GM23338 (cell line): ENCODE results near the gene PKD1L1. TPM values are rescaled to one million over a fixed set of nuclear protein-coding genes. Genes with fewer than 3 reads are reported as not detected.

Source experiments
- ATAC-seq: fragments of 200-7000 bp; cut with Tn5 transposase; 3 replicates; pipeline ENCODE4 v1.9.1; 2020
- DNase-seq: peaks from one replicate; pipeline ENCODE4 v3.0.0-alpha.2; 2015; ENCODE audit warnings: low spot score
- H2AFZ ChIP-seq: fragments of 200-600 bp; sonication (generic); 2 replicates; pipeline ENCODE4 v1.8.0; 2016; ENCODE audit warnings: antibody characterized with exemption, mild to moderate bottlenecking, moderate library complexity
- H3F3A ChIP-seq: fragments of 200-600 bp; sonication (generic); replicated peaks from 2 replicates; pipeline ENCODE4 v1.8.0; 2017; ENCODE audit warnings: antibody characterized with exemption, mixed run types, low read depth
- H3K27ac ChIP-seq: fragments of 200-600 bp; sonication (generic); 2 replicates; pipeline ENCODE4 v1.6.1; 2016; ENCODE audit warnings: low read depth
- H3K27me3 ChIP-seq: fragments of 200-600 bp; sonication (generic); 2 replicates; pipeline ENCODE4 v1.8.0; 2016; ENCODE audit warnings: mild to moderate bottlenecking, mixed run types, moderate library complexity; ENCODE audit not compliant: insufficient read depth
- H3K36me3 ChIP-seq: fragments of 200-600 bp; sonication (generic); 2 replicates; pipeline ENCODE4 v1.8.0; 2016; ENCODE audit warnings: mild to moderate bottlenecking; ENCODE audit not compliant: insufficient read depth
- H3K4me1 ChIP-seq: fragments of 200-600 bp; sonication (generic); 2 replicates; pipeline ENCODE4 v1.8.0; 2016; ENCODE audit warnings: mild to moderate bottlenecking, moderate library complexity; ENCODE audit not compliant: insufficient read depth
- H3K4me2 ChIP-seq: fragments of 200-600 bp; sonication (generic); 2 replicates; pipeline ENCODE4 v1.7.1; 2017; ENCODE audit warnings: mixed run types
- H3K4me3 ChIP-seq: fragments of 200-600 bp; sonication (generic); 2 replicates; pipeline ENCODE4 v1.6.1; 2016; ENCODE audit warnings: mixed run types
- H3K79me2 ChIP-seq: fragments of 200-600 bp; sonication (generic); replicated peaks from 2 replicates; pipeline ENCODE4 v1.8.0; 2017; ENCODE audit warnings: mild to moderate bottlenecking; ENCODE audit not compliant: insufficient read depth
- H3K9me2 ChIP-seq: fragments of 200-600 bp; sonication (generic); 2 replicates; pipeline ENCODE4 v1.8.0; 2017; ENCODE audit not compliant: insufficient read depth
- H4K20me1 ChIP-seq: fragments of 200-600 bp; sonication (generic); replicated peaks from 2 replicates; pipeline ENCODE4 v1.8.0; 2017; ENCODE audit warnings: mild to moderate bottlenecking; ENCODE audit not compliant: insufficient read depth
- H3K27ac Mint-ChIP-seq: 2 replicates; pipeline ENCODE4 v1.8.0; 2020; ENCODE audit warnings: inconsistent platforms, mild to moderate bottlenecking, moderate library complexity, mixed read lengths
- H3K27me3 Mint-ChIP-seq: 3 replicates; pipeline ENCODE4 v1.8.0; 2022; ENCODE audit warnings: low read depth, mild to moderate bottlenecking, moderate library complexity, mixed read lengths, inconsistent platforms; ENCODE audit not compliant: insufficient read depth, poor library complexity
- H3K36me3 Mint-ChIP-seq: 3 replicates; pipeline ENCODE4 v1.8.0; 2021; ENCODE audit warnings: low read depth, mild to moderate bottlenecking, inconsistent platforms, moderate library complexity, mixed read lengths
- H3K4me1 Mint-ChIP-seq: 3 replicates; pipeline ENCODE4 v1.8.0; 2020; ENCODE audit warnings: mild to moderate bottlenecking, inconsistent platforms, mixed read lengths
- H3K4me3 Mint-ChIP-seq: 3 replicates; pipeline ENCODE4 v1.8.0; 2021; ENCODE audit warnings: moderate library complexity, mild to moderate bottlenecking, inconsistent platforms, mixed read lengths
- H3K9me3 Mint-ChIP-seq: 3 replicates; pipeline ENCODE4 v1.8.0; 2020; ENCODE audit warnings: moderate library complexity, mild to moderate bottlenecking, inconsistent platforms, mixed read lengths
- CREB1 ChIP-seq: fragments of 250-450 bp; sonication (Bioruptor Pico); IDR thresholded peaks from 2 replicates; pipeline ENCODE4 v1.5.0; 2020; ENCODE audit warnings: low read depth, mild to moderate bottlenecking, moderate library complexity
- CTCF ChIP-seq, 2 experiments: fragments of 200-600 bp in 1 of 2; sonication (generic) in 1 of 2; conservative IDR thresholded peaks; 2 replicates each; pipeline versions ENCODE4 v1.5.1 to v1.6.1; 2016 to 2017; ENCODE audit warnings: antibody characterized with exemption in 2 of 2, low read depth in 2 of 2, mild to moderate bottlenecking in 2 of 2, moderate library complexity in 1 of 2
- ETS1 ChIP-seq: IDR thresholded peaks from 2 replicates; pipeline ENCODE4 v1.6.1; 2016; ENCODE audit warnings: antibody characterized with exemption
- EZH2 ChIP-seq: fragments of 200-600 bp; sonication (generic); IDR thresholded peaks from one replicate; pipeline ENCODE4 v1.8.0; 2017; ENCODE audit warnings: antibody characterized with exemption, mild to moderate bottlenecking, low read depth; ENCODE audit not compliant: unreplicated experiment
- EZH2phosphoT487 ChIP-seq: fragments of 200-600 bp; sonication (generic); IDR thresholded peaks from one replicate; pipeline ENCODE4 v1.8.1; 2018; ENCODE audit warnings: antibody characterized with exemption; ENCODE audit not compliant: unreplicated experiment
- JUNB ChIP-seq: IDR thresholded peaks from one replicate; pipeline ENCODE4 v1.6.1; 2016; ENCODE audit warnings: antibody characterized with exemption; ENCODE audit not compliant: unreplicated experiment
- NANOG ChIP-seq: IDR thresholded peaks from 2 replicates; pipeline ENCODE4 v1.6.1; 2016; ENCODE audit warnings: antibody characterized with exemption, borderline replicate concordance
- POLR2AphosphoS5 ChIP-seq: IDR thresholded peaks from 2 replicates; pipeline ENCODE4 v1.6.1; 2016; ENCODE audit warnings: antibody characterized with exemption, low read depth
- REST ChIP-seq: IDR thresholded peaks from one replicate; pipeline ENCODE4 v1.6.1; 2018; ENCODE audit warnings: antibody characterized with exemption; ENCODE audit not compliant: unreplicated experiment
- STAT1 ChIP-seq: IDR thresholded peaks from one replicate; pipeline ENCODE4 v1.6.1; 2016; ENCODE audit warnings: antibody characterized with exemption; ENCODE audit not compliant: unreplicated experiment
- ZNF114 ChIP-seq: fragments of 250-450 bp; sonication (Bioruptor Pico); IDR thresholded peaks from 2 replicates; pipeline ENCODE4 v1.5.0; 2020; ENCODE audit warnings: mild to moderate bottlenecking, moderate library complexity
- ZNF331 ChIP-seq: fragments of 250-450 bp; sonication (Bioruptor Pico); IDR thresholded peaks from 2 replicates; pipeline ENCODE4 v1.5.0; 2020; ENCODE audit warnings: low read depth, mild to moderate bottlenecking, moderate library complexity
- ZNF462 ChIP-seq: fragments of 250-450 bp; sonication (Bioruptor Pico); IDR thresholded peaks from 2 replicates; pipeline ENCODE4 v1.5.0; 2020; ENCODE audit warnings: mild to moderate bottlenecking, moderate library complexity
- polyA plus RNA-seq: library from polyadenylated mRNA; unstranded; fragments of >200 nt; fragmentation: Nextera tagmentation; extraction: Ambion mirVana; gene quantifications from 2 replicates; pipeline ENCODE4 v1.2.1, GENCODE V29; 2016
- total RNA-seq: library from RNA; depleted of rRNA; stranded (reverse); fragments of >200 nt; shearing (Covaris generic); gene quantifications from 2 replicates; pipeline ENCODE4 v1.2.3, GENCODE V29; 2014

The PKD1L1 gene
- total and polyA plus RNA-seq, 2 experiments from 2014 or later = 0.03 TPM; not detected in 1

- Histone ChIP-seq H2AFZ (no peak overlapping the region), H3K79me2 (peaks cover 9% of the 10 kb centered on the region; the same call in 1 of the 2 replicates), H3K27ac (no peak overlapping the region), H4K20me1 (peaks cover 3% of the 10 kb centered on the region; the same call in 1 of the 2 replicates), H3K4me1 (no peaks in the 10 kb centered on the region), H3F3A (no peaks in the 10 kb centered on the region), H3K36me3 (peaks cover 48% of the 10 kb centered on the region), H3K27me3 (no peaks in the 10 kb centered on the region), H3K9me2 (no peaks in the 10 kb centered on the region; the same call in 1 of the 2 replicates), H3K4me2 (no peak overlapping the region), H3K4me3 (no peak overlapping the region)
- no peak overlapping the region for H3K4me3 Mint-ChIP-seq
- H3K27ac Mint-ChIP-seq = no peak overlapping the region
- no peak for TF ChIP-seq ZNF114
- TF ChIP-seq ZNF331 (CRISPR knock-in tag) = no peak
- no peak for TF ChIP-seq ZNF462 (CRISPR knock-in tag)
- no peak for TF ChIP-seq CTCF (conservative IDR thresholded peaks at IDR 0.05; ENCODE audit: low read depth in 2 of 2)
- TF ChIP-seq JUNB = no peak
- TF ChIP-seq NANOG = no peak
- no peak for TF ChIP-seq REST
- no peak for TF ChIP-seq EZH2phosphoT487
- TF ChIP-seq ETS1 = no peak
- TF ChIP-seq POLR2AphosphoS5 = no peak
- no peak for TF ChIP-seq CREB1 (CRISPR knock-in tag)
- TF ChIP-seq STAT1 = no peak
- no peak for TF ChIP-seq EZH2
- no peak for DNase-seq
- H3K36me3 Mint-ChIP-seq = peaks cover 87% of the 10 kb centered on the region
- H3K27me3 Mint-ChIP-seq = peaks cover 5% of the 10 kb centered on the region
- no peaks in the 10 kb centered on the region for H3K4me1 Mint-ChIP-seq
- ATAC-seq = no peak
- H3K9me3 Mint-ChIP-seq = peaks cover 15% of the 10 kb centered on the region
These were observed 14.0 kb upstream of the PKD1L1 start for GRCh38 chr7:47962262-47962661.
